GM23338 (cell line): ENCODE results near the gene DVL2. TPM values are rescaled to one million over a fixed set of nuclear protein-coding genes. Genes with fewer than 3 reads are reported as not detected.

Experiments used
- ATAC-seq: fragments of 200-7000 bp; cut with Tn5 transposase; 3 replicates; pipeline ENCODE4 v1.9.1; 2020
- DNase-seq: peaks from one replicate; pipeline ENCODE4 v3.0.0-alpha.2; 2015; ENCODE audit warnings: low spot score
- H2AFZ ChIP-seq: fragments of 200-600 bp; sonication (generic); 2 replicates; pipeline ENCODE4 v1.8.0; 2016; ENCODE audit warnings: antibody characterized with exemption, mild to moderate bottlenecking, moderate library complexity
- H3F3A ChIP-seq: fragments of 200-600 bp; sonication (generic); replicated peaks from 2 replicates; pipeline ENCODE4 v1.8.0; 2017; ENCODE audit warnings: antibody characterized with exemption, mixed run types, low read depth
- H3K27ac ChIP-seq: fragments of 200-600 bp; sonication (generic); 2 replicates; pipeline ENCODE4 v1.6.1; 2016; ENCODE audit warnings: low read depth
- H3K27me3 ChIP-seq: fragments of 200-600 bp; sonication (generic); 2 replicates; pipeline ENCODE4 v1.8.0; 2016; ENCODE audit warnings: mild to moderate bottlenecking, mixed run types, moderate library complexity; ENCODE audit not compliant: insufficient read depth
- H3K36me3 ChIP-seq: fragments of 200-600 bp; sonication (generic); 2 replicates; pipeline ENCODE4 v1.8.0; 2016; ENCODE audit warnings: mild to moderate bottlenecking; ENCODE audit not compliant: insufficient read depth
- H3K4me1 ChIP-seq: fragments of 200-600 bp; sonication (generic); 2 replicates; pipeline ENCODE4 v1.8.0; 2016; ENCODE audit warnings: mild to moderate bottlenecking, moderate library complexity; ENCODE audit not compliant: insufficient read depth
- H3K4me2 ChIP-seq: fragments of 200-600 bp; sonication (generic); 2 replicates; pipeline ENCODE4 v1.7.1; 2017; ENCODE audit warnings: mixed run types
- H3K4me3 ChIP-seq: fragments of 200-600 bp; sonication (generic); 2 replicates; pipeline ENCODE4 v1.6.1; 2016; ENCODE audit warnings: mixed run types
- H3K79me2 ChIP-seq: fragments of 200-600 bp; sonication (generic); replicated peaks from 2 replicates; pipeline ENCODE4 v1.8.0; 2017; ENCODE audit warnings: mild to moderate bottlenecking; ENCODE audit not compliant: insufficient read depth
- H3K9me2 ChIP-seq: fragments of 200-600 bp; sonication (generic); 2 replicates; pipeline ENCODE4 v1.8.0; 2017; ENCODE audit not compliant: insufficient read depth
- H4K20me1 ChIP-seq: fragments of 200-600 bp; sonication (generic); replicated peaks from 2 replicates; pipeline ENCODE4 v1.8.0; 2017; ENCODE audit warnings: mild to moderate bottlenecking; ENCODE audit not compliant: insufficient read depth
- H3K27ac Mint-ChIP-seq: 2 replicates; pipeline ENCODE4 v1.8.0; 2020; ENCODE audit warnings: inconsistent platforms, mild to moderate bottlenecking, moderate library complexity, mixed read lengths
- H3K27me3 Mint-ChIP-seq: 3 replicates; pipeline ENCODE4 v1.8.0; 2022; ENCODE audit warnings: low read depth, mild to moderate bottlenecking, moderate library complexity, mixed read lengths, inconsistent platforms; ENCODE audit not compliant: insufficient read depth, poor library complexity
- H3K36me3 Mint-ChIP-seq: 3 replicates; pipeline ENCODE4 v1.8.0; 2021; ENCODE audit warnings: low read depth, mild to moderate bottlenecking, inconsistent platforms, moderate library complexity, mixed read lengths
- H3K4me1 Mint-ChIP-seq: 3 replicates; pipeline ENCODE4 v1.8.0; 2020; ENCODE audit warnings: mild to moderate bottlenecking, inconsistent platforms, mixed read lengths
- H3K4me3 Mint-ChIP-seq: 3 replicates; pipeline ENCODE4 v1.8.0; 2021; ENCODE audit warnings: moderate library complexity, mild to moderate bottlenecking, inconsistent platforms, mixed read lengths
- H3K9me3 Mint-ChIP-seq: 3 replicates; pipeline ENCODE4 v1.8.0; 2020; ENCODE audit warnings: moderate library complexity, mild to moderate bottlenecking, inconsistent platforms, mixed read lengths
- CTCF ChIP-seq, 2 experiments: fragments of 200-600 bp in 1 of 2; sonication (generic) in 1 of 2; conservative IDR thresholded peaks; 2 replicates each; pipeline versions ENCODE4 v1.5.1 to v1.6.1; 2016 to 2017; ENCODE audit warnings: antibody characterized with exemption in 2 of 2, low read depth in 2 of 2, mild to moderate bottlenecking in 2 of 2, moderate library complexity in 1 of 2
- ETS1 ChIP-seq: IDR thresholded peaks from 2 replicates; pipeline ENCODE4 v1.6.1; 2016; ENCODE audit warnings: antibody characterized with exemption
- EZH2 ChIP-seq: fragments of 200-600 bp; sonication (generic); IDR thresholded peaks from one replicate; pipeline ENCODE4 v1.8.0; 2017; ENCODE audit warnings: antibody characterized with exemption, mild to moderate bottlenecking, low read depth; ENCODE audit not compliant: unreplicated experiment
- EZH2phosphoT487 ChIP-seq: fragments of 200-600 bp; sonication (generic); IDR thresholded peaks from one replicate; pipeline ENCODE4 v1.8.1; 2018; ENCODE audit warnings: antibody characterized with exemption; ENCODE audit not compliant: unreplicated experiment
- JUNB ChIP-seq: IDR thresholded peaks from one replicate; pipeline ENCODE4 v1.6.1; 2016; ENCODE audit warnings: antibody characterized with exemption; ENCODE audit not compliant: unreplicated experiment
- POLR2AphosphoS5 ChIP-seq: IDR thresholded peaks from 2 replicates; pipeline ENCODE4 v1.6.1; 2016; ENCODE audit warnings: antibody characterized with exemption, low read depth
- REST ChIP-seq: IDR thresholded peaks from one replicate; pipeline ENCODE4 v1.6.1; 2018; ENCODE audit warnings: antibody characterized with exemption; ENCODE audit not compliant: unreplicated experiment
- ZNF114 ChIP-seq: fragments of 250-450 bp; sonication (Bioruptor Pico); IDR thresholded peaks from 2 replicates; pipeline ENCODE4 v1.5.0; 2020; ENCODE audit warnings: mild to moderate bottlenecking, moderate library complexity
- ZNF331 ChIP-seq: fragments of 250-450 bp; sonication (Bioruptor Pico); IDR thresholded peaks from 2 replicates; pipeline ENCODE4 v1.5.0; 2020; ENCODE audit warnings: low read depth, mild to moderate bottlenecking, moderate library complexity
- ZNF462 ChIP-seq: fragments of 250-450 bp; sonication (Bioruptor Pico); IDR thresholded peaks from 2 replicates; pipeline ENCODE4 v1.5.0; 2020; ENCODE audit warnings: mild to moderate bottlenecking, moderate library complexity
- polyA plus RNA-seq: library from polyadenylated mRNA; unstranded; fragments of >200 nt; fragmentation: Nextera tagmentation; extraction: Ambion mirVana; gene quantifications from 2 replicates; pipeline ENCODE4 v1.2.1, GENCODE V29; 2016
- total RNA-seq: library from RNA; depleted of rRNA; stranded (reverse); fragments of >200 nt; shearing (Covaris generic); gene quantifications from 2 replicates; pipeline ENCODE4 v1.2.3, GENCODE V29; 2014

The DVL2 gene
- total and polyA plus RNA-seq, 2 experiments from 2014 or later, result 19.7 to 80.6 TPM

GRCh38 chr17:7178973-7179316 lies 55.4 kb downstream of the DVL2 start:
- H3K4me1 ChIP-seq, result peaks cover 4% of the 10 kb centered on the region; the same call in 1 of the 2 replicates
- no peaks in the 10 kb centered on the region for H3K9me2 ChIP-seq
- 0 out of 3 replicates have a peak overlapping the region, but pooled peaks have one; percentile 11 for H3K4me3 Mint-ChIP-seq
- TF ChIP-seq CTCF (conservative IDR thresholded peaks at IDR 0.05; ENCODE audit: low read depth in 2 of 2) (no peak), ETS1 (no peak), EZH2 (no peak), ZNF114 (CRISPR knock-in tag) (no peak), ZNF462 (CRISPR knock-in tag) (no peak), EZH2phosphoT487 (no peak), REST (no peak), ZNF331 (CRISPR knock-in tag) (no peak), POLR2AphosphoS5 (no peak), JUNB (no peak)
- no peaks in the 10 kb centered on the region for H3K36me3 Mint-ChIP-seq
- ATAC-seq (no peak), DNase-seq (no peak)
- no peaks in the 10 kb centered on the region for H4K20me1 ChIP-seq
- H3K79me2 ChIP-seq, result no peaks in the 10 kb centered on the region
- no peak overlapping the region for H3K27ac Mint-ChIP-seq
- no peaks in the 10 kb centered on the region for H3K9me3 Mint-ChIP-seq
- no peaks in the 10 kb centered on the region for H3K36me3 ChIP-seq
- peaks cover 16% of the 10 kb centered on the region for H3K27me3 Mint-ChIP-seq
- H3F3A ChIP-seq, result peaks cover 14% of the 10 kb centered on the region
- H3K27ac ChIP-seq, result no peak overlapping the region
- no peak overlapping the region for H3K4me3 ChIP-seq
- no peak overlapping the region for H3K4me2 ChIP-seq
- no peak overlapping the region for H2AFZ ChIP-seq
- H3K27me3 ChIP-seq, result peaks cover 42% of the 10 kb centered on the region
- peaks cover 12% of the 10 kb centered on the region for H3K4me1 Mint-ChIP-seq
